IMR-90 (cell line): ENCODE results near the gene GTPBP4. TPM values are rescaled to one million over a fixed set of nuclear protein-coding genes. Genes with fewer than 3 reads are reported as not detected.

Experiments
- ATAC-seq: fragments of 200-7000 bp; cut with Tn5 transposase; 2 replicates; pipeline ENCODE4 v1.9.1; 2020; ENCODE audit warnings: low read depth, mild to moderate bottlenecking, moderate library complexity
- BruUV-seq: library from RNA; stranded (reverse); fragments of 400-500 nt; replicated peaks from 2 replicates; lab custom pipeline; 2021; lab: Mats Ljungman, UMichigan
- CTCF ChIA-PET: fragments of 300-600 bp; formaldehyde crosslinking; extraction: SDS; loops from one replicate; lab custom pipeline; 2021; ENCODE audit warnings: antibody characterized with exemption; lab: Yijun Ruan, JAX
- POLR2A ChIA-PET: fragments of 300-600 bp; sonication (Branson Sonifier 250); formaldehyde crosslinking; loops from one replicate; lab custom pipeline; 2022; ENCODE audit warnings: antibody characterized with exemption; ENCODE audit not compliant: unreplicated experiment; lab: Charles Lee
- DNase-seq: peaks from one replicate; pipeline ENCODE4 v3.0.0; 2013
- H2AFZ ChIP-seq: replicated peaks from 2 replicates; pipeline ENCODE3; 2013; ENCODE audit warnings: low read length, mild to moderate bottlenecking; ENCODE audit not compliant: poor library complexity
- H2AK5ac ChIP-seq: 2 replicates; pipeline ENCODE4 v1.6.1; 2013; ENCODE audit warnings: low read depth, low read length, inconsistent platforms
- H2AK9ac ChIP-seq: replicated peaks from 2 replicates; pipeline ENCODE3; 2013; ENCODE audit warnings: mild to moderate bottlenecking, low read depth, low read length, moderate library complexity; ENCODE audit not compliant: poor library complexity
- H2BK120ac ChIP-seq: 2 replicates; pipeline ENCODE4 v1.6.1; 2013; ENCODE audit warnings: low read depth, low read length, inconsistent platforms
- H2BK15ac ChIP-seq: 3 replicates; pipeline ENCODE4 v1.6.1; 2013; ENCODE audit warnings: low read depth, low read length, inconsistent platforms
- H2BK20ac ChIP-seq: 2 replicates; pipeline ENCODE4 v1.6.1; 2013; ENCODE audit warnings: low read depth, mild to moderate bottlenecking, inconsistent platforms, low read length, moderate library complexity
- H2BK5ac ChIP-seq: 2 replicates; pipeline ENCODE4 v1.6.1; 2013; ENCODE audit warnings: mild to moderate bottlenecking, low read depth, low read length, inconsistent platforms; ENCODE audit not compliant: poor library complexity, severe bottlenecking
- H3K14ac ChIP-seq: replicated peaks from 2 replicates; pipeline ENCODE4 v1.6.1; 2013; ENCODE audit warnings: low read depth, low read length, inconsistent platforms
- H3K18ac ChIP-seq: 2 replicates; pipeline ENCODE4 v1.6.1; 2013; ENCODE audit warnings: low read depth, low read length, control low read depth
- H3K23ac ChIP-seq: 2 replicates; pipeline ENCODE4 v1.6.1; 2013; ENCODE audit warnings: low read depth, low read length, inconsistent platforms
- H3K27ac ChIP-seq: 2 replicates; pipeline ENCODE4 v1.5.1; 2013; ENCODE audit warnings: mild to moderate bottlenecking, control low read depth, low read length; ENCODE audit not compliant: insufficient read depth
- H3K27me3 ChIP-seq: 2 replicates; pipeline ENCODE4 v1.6.1; 2013; ENCODE audit warnings: low read length; ENCODE audit not compliant: control insufficient read depth, insufficient read depth
- H3K36me3 ChIP-seq: 2 replicates; pipeline ENCODE4 v1.6.1; 2013; ENCODE audit warnings: low read length, mixed read lengths; ENCODE audit not compliant: control insufficient read depth, insufficient read depth
- H3K4ac ChIP-seq: 2 replicates; pipeline ENCODE4 v1.6.1; 2013; ENCODE audit warnings: low read depth, low read length, inconsistent platforms
- H3K4me1 ChIP-seq: 2 replicates; pipeline ENCODE4 v1.6.1; 2013; ENCODE audit warnings: low read length, mixed read lengths; ENCODE audit not compliant: control insufficient read depth, insufficient read depth
- H3K4me2 ChIP-seq: 2 replicates; pipeline ENCODE4 v1.6.1; 2013; ENCODE audit warnings: low read depth, mild to moderate bottlenecking, control low read depth, low read length, moderate library complexity
- H3K4me3 ChIP-seq: 2 replicates; pipeline ENCODE4 v1.5.1; 2013; ENCODE audit warnings: low read depth, mild to moderate bottlenecking, control low read depth, low read length, moderate library complexity; ENCODE audit not compliant: insufficient read depth
- H3K56ac ChIP-seq: 2 replicates; pipeline ENCODE4 v1.6.1; 2013; ENCODE audit warnings: low read length, inconsistent platforms; ENCODE audit not compliant: insufficient read depth; ENCODE audit errors: extremely low read depth
- H3K79me1 ChIP-seq, 2 experiments: 2 replicates each; pipeline ENCODE4 v1.6.1; 2013; ENCODE audit warnings: low read length in 2 of 2, inconsistent platforms in 1 of 2, low read depth in 1 of 2
- H3K9ac ChIP-seq: 2 replicates; pipeline ENCODE4 v1.6.1; 2013; ENCODE audit warnings: low read depth, low read length, control low read depth
- H3K9me1 ChIP-seq: 2 replicates; pipeline ENCODE4 v1.6.1; 2013; ENCODE audit warnings: low read length, inconsistent platforms; ENCODE audit not compliant: insufficient read depth
- H3K9me3 ChIP-seq: 2 replicates; pipeline ENCODE4 v1.6.1; 2013; ENCODE audit warnings: low read length; ENCODE audit not compliant: control insufficient read depth, insufficient read depth
- H4K20me1 ChIP-seq: 2 replicates; pipeline ENCODE4 v1.6.1; 2013; ENCODE audit warnings: low read length, inconsistent platforms; ENCODE audit not compliant: insufficient read depth
- H4K5ac ChIP-seq: 2 replicates; pipeline ENCODE4 v1.6.1; 2013; ENCODE audit warnings: mild to moderate bottlenecking, low read depth, low read length, control low read depth
- H4K8ac ChIP-seq, 2 experiments: 2 replicates each; pipeline ENCODE4 v1.6.1; 2013; ENCODE audit warnings: low read depth in 2 of 2, low read length in 2 of 2, control low read depth in 1 of 2, inconsistent platforms in 1 of 2
- H4K91ac ChIP-seq: 2 replicates; pipeline ENCODE4 v1.6.1; 2013; ENCODE audit warnings: low read depth, low read length, inconsistent platforms; ENCODE audit not compliant: insufficient read depth
- BHLHE40 ChIP-seq: fragments of 150-350 bp; IDR thresholded peaks from 2 replicates; pipeline ENCODE4 v1.6.1; 2016; ENCODE audit warnings: mild to moderate bottlenecking, low read depth, low read length
- CEBPB ChIP-seq: IDR thresholded peaks from 2 replicates; pipeline ENCODE4 v1.6.1; 2012; ENCODE audit warnings: low read depth, low read length, improper control_type of control experiment
- CHD1 ChIP-seq: IDR thresholded peaks from 2 replicates; pipeline ENCODE4 v1.6.1; 2012; ENCODE audit warnings: low read depth, low read length, improper control_type of control experiment
- FOS ChIP-seq: fragments of 150-350 bp; IDR thresholded peaks from 2 replicates; pipeline ENCODE4 v1.6.1; 2016; ENCODE audit warnings: low read depth, low read length
- MAFK ChIP-seq: IDR thresholded peaks from 2 replicates; pipeline ENCODE4 v1.6.1; 2012; ENCODE audit warnings: low read depth, low read length, improper control_type of control experiment
- MAZ ChIP-seq: IDR thresholded peaks from 2 replicates; pipeline ENCODE4 v1.6.1; 2012; ENCODE audit warnings: low read depth, mild to moderate bottlenecking, low read length, improper control_type of control experiment, moderate library complexity, borderline replicate concordance
- MXI1 ChIP-seq: IDR thresholded peaks from 2 replicates; pipeline ENCODE4 v1.6.1; 2012; ENCODE audit warnings: low read depth, mild to moderate bottlenecking, low read length, moderate library complexity, borderline replicate concordance
- NFE2L2 ChIP-seq: fragments of 150-350 bp; IDR thresholded peaks from 2 replicates; pipeline ENCODE4 v1.6.1; 2016; ENCODE audit warnings: low read depth, mild to moderate bottlenecking, low read length
- POLR2A ChIP-seq: IDR thresholded peaks from 2 replicates; pipeline ENCODE4 v1.6.1; 2012; ENCODE audit warnings: mild to moderate bottlenecking, low read depth, low read length
- SMC3 ChIP-seq: fragments of 150-350 bp; IDR thresholded peaks from 2 replicates; pipeline ENCODE4 v1.6.1; 2016; ENCODE audit warnings: low read depth, mild to moderate bottlenecking, antibody characterized with exemption, low read length, moderate library complexity
- WGBS, 2 experiments: methylation state at CpG; one replicate each; pipeline versions ENCODE4 v1.1.5 to v1.1.7; 2013; ENCODE audit warnings: missing lambda C conversion rate in 2 of 2; ENCODE audit not compliant: insufficient read length in 1 of 2; ENCODE audit errors: extremely low coverage in 2 of 2; 5-methylcytosine and 5-hydroxymethylcytosine counted together
- dilution Hi-C: fragments of 300-500 bp; cut with HindIII; formaldehyde crosslinking; loops from one replicate; pipeline ENCODE4 v1.14.3; 2018; ENCODE audit warnings: low sequenced_read_pairs; ENCODE audit not compliant: unreplicated experiment
- in situ Hi-C: fragments of 300-500 bp; cut with MboI; formaldehyde crosslinking; loops from 3 replicates; pipeline ENCODE4 v1.14.3; 2019; ENCODE audit warnings: low sequenced_read_pairs, inconsistent platforms, mixed read lengths
- intact Hi-C: fragments of 100-400 bp; cut with micrococcal nuclease; formaldehyde crosslinking; loops from 2 replicates; pipeline ENCODE4 v1.10.0; 2022
- polyA plus RNA-seq, 3 experiments: library from polyadenylated mRNA; depleted of rRNA; stranded (reverse); fragments of >200 nt; gene quantifications; 2 replicates each; pipeline ENCODE4 v1.2.3, GENCODE V29; 2012; ENCODE audit warnings: low replicate concordance in 1 of 3
- total RNA-seq: library from RNA; depleted of rRNA; stranded (reverse); fragments of >200 nt; gene quantifications from 2 replicates; pipeline ENCODE4 v1.2.3, GENCODE V29; 2012

Gene GTPBP4
- total and polyA plus RNA-seq, 2 of the 4 experiments (the other 2 are of a cell fraction) = 46.2 to 48.6 TPM

DNA sequence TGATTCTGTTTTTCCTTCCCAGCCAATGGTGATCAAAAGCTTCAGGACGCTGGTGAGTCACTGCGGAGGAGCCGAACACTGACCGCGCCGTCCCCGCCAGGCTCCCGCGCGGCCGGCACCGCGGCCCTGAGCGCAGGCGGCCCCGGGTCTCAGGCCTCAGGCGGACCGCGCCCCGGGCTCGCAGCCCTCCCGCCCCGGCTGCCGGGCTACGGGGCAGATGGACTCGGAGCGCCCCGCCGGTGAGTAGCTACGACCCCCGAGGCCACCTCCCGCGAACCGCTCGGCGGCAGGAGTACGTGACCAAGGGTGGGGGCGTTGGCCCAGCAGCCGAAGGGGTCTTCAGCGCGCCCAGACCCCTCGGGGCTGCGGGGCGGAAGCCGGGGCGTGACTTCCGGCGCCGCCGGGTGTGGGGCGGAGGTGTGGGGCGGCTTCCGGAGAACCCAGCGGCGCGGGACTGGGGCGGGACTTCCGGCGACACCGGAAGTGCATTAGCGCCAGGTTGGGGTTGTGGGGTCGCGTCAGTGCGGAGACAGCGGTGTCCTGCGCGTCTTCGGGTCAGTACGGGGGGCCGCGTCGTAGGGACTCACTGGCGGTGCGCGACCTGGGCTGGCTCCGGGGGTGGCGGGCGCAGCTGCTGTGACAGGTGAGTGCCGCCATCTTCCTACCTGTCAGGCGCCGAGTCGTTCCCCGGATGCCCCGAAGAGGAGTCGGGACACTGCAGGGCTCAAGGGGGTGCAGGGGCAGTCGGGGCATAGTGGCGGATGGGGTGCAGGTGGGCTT lies 68.3 kb downstream of the GTPBP4 start, which contains the start of gene WDR37:
Gene WDR37 (plus strand): TSS at position 60 of the 780 bp plus-strand sequence. CDS start 15,771 bp downstream, outside the sequence.
- no peaks in the 10 kb centered on the region for H3K27me3 ChIP-seq
- peak within 1 kb of the TSS; percentile 95 for H3K4me2 ChIP-seq
- peak within 1 kb of the TSS; percentile 97 for H2AFZ ChIP-seq
- H2AK9ac ChIP-seq = peak within 1 kb of the TSS; percentile 99
- H3K4me3 ChIP-seq = peak within 1 kb of the TSS; percentile 93
- no peaks in the 10 kb centered on the region for H3K9me3 ChIP-seq
- H3K27ac ChIP-seq = peak within 1 kb of the TSS; percentile 98
- peak within 1 kb of the TSS; percentile 76; the same call in 1 of the 2 replicates for H3K18ac ChIP-seq
- no TSS peak for BruUV-seq
- peak within 1 kb of the TSS; percentile 26 for H3K56ac ChIP-seq
- peaks cover 2% of the 10 kb centered on the region for H3K4me1 ChIP-seq
- peak within 1 kb of the TSS; percentile 81 for H4K91ac ChIP-seq
- ChIA-PET POLR2A (interaction anchor here (0.6 to 0.7 kb wide), 2 partner anchors 188 to 211 kb away, joined by 3 to 11 read pairs; no protein-coding TSS in a partner anchor), CTCF (no interaction called here)
- DNase-seq (peak; percentile 90), ATAC-seq (peak; percentile 88)
- H3K23ac ChIP-seq = peak within 1 kb of the TSS; percentile 20; the same call in 1 of the 2 replicates
- intact Hi-C loops (no loop called here), dilution Hi-C loops (no loop called here), in situ Hi-C loops (no loop called here)
- H4K8ac ChIP-seq = peak within 1 kb of the TSS; percentile 72 to 80
- peak within 1 kb of the TSS; percentile 97 for H2BK5ac ChIP-seq
- no peak within 1 kb of the TSS for H2BK15ac ChIP-seq
- peaks cover 4% of the 10 kb centered on the region for H3K36me3 ChIP-seq
- WGBS, 2 experiments = 0% methylated on average over 50 of the region's 87 CpGs; no CpG with 5 or more reads in 1 of the 2 experiments
- H3K4ac ChIP-seq = peak within 1 kb of the TSS; percentile 89
- H2BK120ac ChIP-seq = peak within 1 kb of the TSS; percentile 30; the same call in 1 of the 2 replicates
- no peak within 1 kb of the TSS for H2BK20ac ChIP-seq
- peak within 1 kb of the TSS; percentile 94 for H3K9ac ChIP-seq
- TF ChIP-seq SMC3 (no peak), MAFK (no peak), POLR2A (peak; percentile 95), CEBPB (no peak), BHLHE40 (peak; percentile 61; the same call in 1 of the 2 replicates), CHD1 (peak; percentile 87; the same call in 1 of the 2 replicates), NFE2L2 (no peak), MAZ (peak; percentile 91), MXI1 (peak; percentile 25; the same call in 1 of the 2 replicates), FOS (peak; percentile 59)
- H4K5ac ChIP-seq = peak within 1 kb of the TSS; percentile 77
- peak within 1 kb of the TSS; percentile 71; the same call in 1 of the 2 replicates for H2AK5ac ChIP-seq
- peaks cover 14% of the 10 kb centered on the region for H3K9me1 ChIP-seq
- H3K14ac ChIP-seq = peak within 1 kb of the TSS; percentile 77
- H4K20me1 ChIP-seq = peaks cover 21% of the 10 kb centered on the region
- H3K79me1 ChIP-seq = peaks cover 32 to 59% of the 10 kb centered on the region in 2 experiments
